Activated T-cell treated with anti-CD3 and anti-CD28 coated beads, Interleukin-2, amount 50 U/mL, for 4 hours (primary cell): Measurements from ENCODE around the gene TRPC6. TPM values are rescaled to one million over a fixed set of nuclear protein-coding genes. Genes with fewer than 3 reads are reported as not detected.

Source experiments
- ATAC-seq, 2 donors: fragments of 200-7000 bp; cut with Tn5 transposase; one replicate each; pipeline ENCODE4 v1.10.0; 2021
- DNase-seq: peaks from one replicate; pipeline ENCODE4 v3.0.0-alpha.2; 2020
- H3K27me3 Mint-ChIP-seq: one replicate; pipeline ENCODE4 v1.8.0; 2021; ENCODE audit warnings: low read depth, mixed read lengths
- H3K36me3 Mint-ChIP-seq: one replicate; pipeline ENCODE4 v1.8.0; 2022; ENCODE audit warnings: mixed read lengths; ENCODE audit not compliant: insufficient read depth
- H3K4me1 Mint-ChIP-seq: one replicate; pipeline ENCODE4 v1.8.0; 2021; ENCODE audit warnings: low read depth, mixed read lengths
- H3K4me3 Mint-ChIP-seq: one replicate; pipeline ENCODE4 v1.8.0; 2021; ENCODE audit warnings: mild to moderate bottlenecking, moderate library complexity, mixed read lengths
- H3K9me3 Mint-ChIP-seq: one replicate; pipeline ENCODE4 v1.8.0; 2021; ENCODE audit warnings: mixed read lengths
- total RNA-seq, 3 donors: library from RNA; stranded (reverse); gene quantifications; one replicate each; pipeline ENCODE4 v1.2.1, GENCODE V29; 2021

Gene TRPC6
- total RNA-seq, 3 donors from 2014 or later: not detected

DNA sequence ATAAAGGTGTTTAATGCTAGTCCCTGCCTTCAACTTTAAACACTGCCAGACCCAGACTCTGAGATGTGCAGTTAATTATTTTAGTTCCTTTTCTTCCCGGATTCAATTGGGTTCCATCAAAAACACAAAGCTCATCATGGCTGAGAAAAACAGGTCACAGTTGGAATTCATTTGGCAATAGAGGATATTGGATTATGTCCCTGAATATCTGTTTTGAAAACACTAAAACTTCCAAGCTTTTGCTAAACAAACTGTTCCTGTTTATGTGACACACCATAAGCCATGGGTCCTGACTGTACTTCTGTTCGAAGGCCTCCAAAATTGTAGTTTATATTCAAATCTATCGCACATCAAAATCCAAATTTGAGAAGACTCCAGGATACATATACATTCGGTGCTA is 150.7 kb downstream of the TRPC6 start:
- Mint-ChIP-seq H3K4me3 (no peak overlapping the region), H3K36me3 (no peaks in the 10 kb centered on the region), H3K9me3 (peaks cover 30% of the 10 kb centered on the region), H3K27me3 (no peaks in the 10 kb centered on the region), H3K4me1 (no peaks in the 10 kb centered on the region)
- ATAC-seq (no peak), DNase-seq (no peak)

DNA sequence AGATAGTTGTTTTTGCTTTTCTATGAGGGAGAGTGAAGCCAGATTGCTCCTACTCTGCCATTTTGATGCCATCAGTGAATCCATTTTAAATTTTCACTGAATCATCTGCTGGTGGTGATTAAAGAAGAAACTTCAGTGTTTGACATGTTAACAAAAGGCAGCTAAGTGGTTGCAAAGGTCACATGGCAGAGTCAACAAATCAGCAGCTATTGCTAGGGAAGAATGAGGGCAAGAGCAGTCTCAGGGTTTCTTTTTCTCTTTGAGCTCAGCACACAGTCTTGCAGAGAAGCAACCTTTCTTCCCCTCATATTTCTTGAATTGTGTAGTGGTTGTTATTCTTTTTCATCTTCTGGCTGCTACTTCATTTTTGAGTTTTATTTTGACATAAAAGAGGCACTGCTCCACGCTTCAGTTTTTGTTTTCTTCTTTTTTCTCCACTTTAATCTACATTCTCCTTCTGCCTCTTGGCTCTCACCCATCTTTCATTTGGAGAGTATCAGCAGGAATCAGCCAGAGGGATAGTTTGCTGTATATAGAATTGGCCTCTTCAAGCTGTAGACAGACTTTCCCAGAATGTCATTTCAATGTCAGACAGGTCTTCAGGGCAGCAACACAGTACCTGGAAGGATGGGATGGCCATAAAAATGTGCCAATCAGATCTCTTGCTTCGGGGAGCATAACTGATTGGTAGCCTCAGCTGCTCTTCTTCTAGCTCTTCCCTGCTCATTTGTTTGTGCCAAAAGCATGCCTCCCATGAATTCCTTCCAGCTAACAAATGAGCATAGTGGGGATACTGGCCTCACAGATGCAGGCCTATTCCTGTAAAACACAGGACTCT is 153.9 kb downstream of the TRPC6 start:
- H3K27me3 Mint-ChIP-seq: no peaks in the 10 kb centered on the region
- ATAC-seq (no peak), DNase-seq (no peak)
- peaks cover 28% of the 10 kb centered on the region for H3K9me3 Mint-ChIP-seq
- H3K36me3 Mint-ChIP-seq: no peaks in the 10 kb centered on the region
- H3K4me3 Mint-ChIP-seq: no peak overlapping the region
- H3K4me1 Mint-ChIP-seq: no peaks in the 10 kb centered on the region

DNA sequence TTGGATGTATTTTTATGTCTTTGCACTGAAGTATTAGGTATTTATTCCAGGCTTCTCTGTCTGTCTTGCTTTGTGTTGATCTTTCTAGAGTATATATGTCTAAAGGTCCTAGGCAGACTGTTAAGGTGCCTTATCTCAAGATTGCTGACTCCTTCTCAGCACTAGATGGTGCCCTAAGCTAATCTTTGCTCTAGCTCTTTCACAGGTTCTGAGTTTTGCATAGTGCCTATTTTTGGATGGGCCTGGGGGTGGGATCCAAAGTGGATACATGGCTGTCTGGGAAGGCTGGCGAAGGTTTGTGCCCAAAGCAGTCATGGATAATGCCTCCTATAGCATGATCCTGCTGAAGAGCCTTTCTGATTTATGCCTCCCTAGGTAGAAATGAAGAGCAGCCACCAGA is 154.9 kb downstream of the TRPC6 start:
- no peaks in the 10 kb centered on the region for H3K4me1 Mint-ChIP-seq
- no peak overlapping the region for H3K4me3 Mint-ChIP-seq
- ATAC-seq: no peak
- no peaks in the 10 kb centered on the region for H3K36me3 Mint-ChIP-seq
- H3K27me3 Mint-ChIP-seq: no peaks in the 10 kb centered on the region
- DNase-seq: no peak
- peaks cover 29% of the 10 kb centered on the region for H3K9me3 Mint-ChIP-seq

DNA sequence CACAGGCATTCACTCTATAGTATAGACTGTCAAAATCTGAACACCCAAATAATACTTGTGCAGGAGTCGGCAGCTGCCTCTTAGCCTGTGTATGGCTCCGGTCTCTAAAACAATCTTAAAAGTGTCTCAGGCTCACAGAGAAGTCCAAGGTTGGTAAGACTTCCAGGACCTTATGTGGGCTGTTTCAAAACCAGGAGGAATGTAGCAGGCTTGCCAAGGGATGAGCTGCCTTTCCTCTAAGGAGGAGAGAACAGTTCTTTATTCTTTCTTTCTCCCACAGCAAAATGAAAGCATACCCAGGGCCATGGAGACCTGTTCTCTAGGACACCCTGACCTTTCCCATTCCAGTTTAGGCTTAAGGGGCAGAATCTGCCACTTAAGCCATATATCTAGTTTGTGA is 176.5 kb downstream of the TRPC6 start:
- Mint-ChIP-seq H3K27me3 (no peaks in the 10 kb centered on the region), H3K4me1 (no peaks in the 10 kb centered on the region), H3K4me3 (no peak overlapping the region), H3K36me3 (no peaks in the 10 kb centered on the region), H3K9me3 (no peaks in the 10 kb centered on the region)
- no peak for ATAC-seq
- no peak for DNase-seq
